HCT116 (cell line): ENCODE data around the gene CDC42SE2. TPM values are rescaled to one million over a fixed set of nuclear protein-coding genes. Genes with fewer than 3 reads are reported as not detected.

Source experiments
- ATAC-seq: fragments of 200-7000 bp; cut with Tn5 transposase; 2 replicates; pipeline ENCODE4 v1.9.1; 2020; ENCODE audit warnings: mild to moderate bottlenecking, moderate library complexity
- BruUV-seq: library from RNA; stranded (reverse); fragments of 400-500 nt; replicated peaks from 2 replicates; lab custom pipeline; 2021; lab: Mats Ljungman, UMichigan
- CTCF ChIA-PET: fragments of 300-600 bp; sonication (Branson Sonifier 250); formaldehyde crosslinking; loops from one replicate; lab custom pipeline; 2021; ENCODE audit warnings: antibody characterized with exemption; lab: Charles Lee
- POLR2A ChIA-PET: fragments of 300-600, 350-600 bp; sonication (Branson Sonifier 250); formaldehyde crosslinking; loops from one replicate; lab custom pipeline; 2021; ENCODE audit warnings: antibody characterized with exemption; lab: Charles Lee
- RAD21 ChIA-PET, 2 experiments: fragments of 300-600 bp; sonication (Branson Sonifier 250); formaldehyde crosslinking; loops; one replicate each; lab custom pipeline; 2023; ENCODE audit warnings: low total read pairs in 2 of 2; ENCODE audit not compliant: uncharacterized antibody in 2 of 2, unreplicated experiment in 2 of 2, low non-redundant PET in 1 of 2; lab: Charles Lee
- DNase-seq: peaks from one replicate; pipeline ENCODE4 v3.0.0-alpha.2; 2010; ENCODE audit warnings: low read depth, low spot score
- H2AFZ ChIP-seq: fragments of 200-600 bp; shearing (Covaris generic), sonication (generic); 2 replicates; pipeline ENCODE4 v1.6.1; 2017; ENCODE audit warnings: low read depth, mixed run types, mixed read lengths, antibody characterized with exemption, low read length; ENCODE audit not compliant: poor library complexity, severe bottlenecking
- H3K27ac ChIP-seq: 2 replicates; pipeline ENCODE4 v1.5.1; 2012; ENCODE audit warnings: low read depth, low read length
- H3K27me3 ChIP-seq: fragments of 200-600 bp; sonication (generic); 2 replicates; pipeline ENCODE4 v1.6.1; 2016; ENCODE audit warnings: mixed run types, low read length, mixed read lengths; ENCODE audit not compliant: insufficient read depth
- H3K36me3 ChIP-seq, 2 experiments: fragments of 200-500 bp in 1 of 2; fragments of 200-600 bp in 1 of 2; sonication (Bioruptor generic) in 1 of 2; sonication (generic) in 1 of 2; 2 replicates each; pipeline versions ENCODE4 v1.5.1 to v1.6.1; 2014 to 2016; ENCODE audit warnings: low read length in 2 of 2, inconsistent platforms in 1 of 2, mixed read lengths in 1 of 2, mixed run types in 1 of 2; ENCODE audit not compliant: insufficient read depth in 2 of 2, control insufficient read depth in 1 of 2
- H3K4me1 ChIP-seq, 2 experiments: fragments of 200-600 bp in 1 of 2; sonication (generic) in 1 of 2; 2 replicates each; pipeline versions ENCODE4 v1.5.1 to v1.6.1; 2012 to 2017; ENCODE audit warnings: low read length in 2 of 2, inconsistent platforms in 1 of 2, mild to moderate bottlenecking in 1 of 2, mixed read lengths in 1 of 2, mixed run types in 1 of 2, moderate library complexity in 1 of 2; ENCODE audit not compliant: insufficient read depth in 2 of 2, control insufficient read depth in 1 of 2
- H3K4me2 ChIP-seq: fragments of 200-600 bp; sonication (generic); 2 replicates; pipeline ENCODE4 v1.6.1; 2017; ENCODE audit warnings: mixed run types, low read length, mixed read lengths
- H3K4me3 ChIP-seq, 2 experiments: fragments of 200-600 bp in 1 of 2; sonication (generic) in 1 of 2; replicated peaks in 1 of 2; 2 replicates each; pipeline ENCODE4 v1.5.1; 2011 to 2016; ENCODE audit warnings: low read length in 2 of 2, control low read depth in 1 of 2, low read depth in 1 of 2, mild to moderate bottlenecking in 1 of 2, mixed read lengths in 1 of 2, mixed run types in 1 of 2
- H3K79me2 ChIP-seq: fragments of 200-600 bp; sonication (generic); 2 replicates; pipeline ENCODE4 v1.6.1; 2017; ENCODE audit warnings: mild to moderate bottlenecking, mixed run types, low read length, moderate library complexity, mixed read lengths; ENCODE audit not compliant: insufficient read depth
- H3K9ac ChIP-seq: fragments of 200-600 bp; sonication (generic); 2 replicates; pipeline ENCODE4 v1.6.1; 2016; ENCODE audit warnings: low read length, mixed read lengths
- H3K9me2 ChIP-seq: fragments of 200-600 bp; sonication (generic), shearing (Covaris generic); 2 replicates; pipeline ENCODE4 v1.6.1; 2017; ENCODE audit warnings: mixed run types, mild to moderate bottlenecking, moderate library complexity; ENCODE audit not compliant: insufficient read depth
- H3K9me3 ChIP-seq, 2 experiments: fragments of 200-500 bp in 1 of 2; fragments of 200-600 bp in 1 of 2; sonication (Bioruptor generic) in 1 of 2; sonication (generic) in 1 of 2; 2 replicates each; pipeline ENCODE4 v1.6.1; 2014 to 2017; ENCODE audit warnings: low read length in 2 of 2, mixed read lengths in 2 of 2, inconsistent platforms in 1 of 2, low read depth in 1 of 2, mild to moderate bottlenecking in 1 of 2, mixed run types in 1 of 2, moderate library complexity in 1 of 2; ENCODE audit not compliant: control insufficient read depth in 1 of 2, insufficient read depth in 1 of 2
- H4K20me1 ChIP-seq: fragments of 200-600 bp; sonication (generic), shearing (Covaris generic); 2 replicates; pipeline ENCODE4 v1.6.1; 2017; ENCODE audit warnings: mixed run types, mild to moderate bottlenecking, moderate library complexity; ENCODE audit not compliant: insufficient read depth
- intact Hi-C: fragments of 100-400 bp; cut with micrococcal nuclease; formaldehyde crosslinking; loops from 2 replicates; pipeline ENCODE4 v1.10.0; 2022
- total RNA-seq: library from RNA; stranded (reverse); gene quantifications from one replicate; pipeline ENCODE4 v1.2.1, GENCODE V29; 2021; ENCODE audit not compliant: unreplicated experiment
- TF ChIP-seq, protein P1 (sequence below): IDR thresholded peaks from 2 replicates; pipeline ENCODE4 v1.6.1; 2012; ENCODE audit warnings: low read depth
- TF ChIP-seq, protein P2 (sequence below), 3 experiments: fragments of 200-600 bp in 1 of 3; sonication (generic) in 1 of 3; IDR thresholded peaks in 2 of 3; conservative IDR thresholded peaks in 1 of 3; 2 replicates each; pipeline ENCODE4 v1.5.1; 2012 to 2017; ENCODE audit warnings: low read depth in 2 of 3, low read length in 2 of 3, antibody characterized with exemption in 1 of 3, borderline replicate concordance in 1 of 3, control low read depth in 1 of 3, mild to moderate bottlenecking in 1 of 3, mixed read lengths in 1 of 3, mixed run types in 1 of 3, moderate library complexity in 1 of 3; ENCODE audit not compliant: insufficient read depth in 1 of 3

Gene CDC42SE2
- total RNA-seq, 1 experiment from 2014 or later: 27.0 TPM

DNA sequence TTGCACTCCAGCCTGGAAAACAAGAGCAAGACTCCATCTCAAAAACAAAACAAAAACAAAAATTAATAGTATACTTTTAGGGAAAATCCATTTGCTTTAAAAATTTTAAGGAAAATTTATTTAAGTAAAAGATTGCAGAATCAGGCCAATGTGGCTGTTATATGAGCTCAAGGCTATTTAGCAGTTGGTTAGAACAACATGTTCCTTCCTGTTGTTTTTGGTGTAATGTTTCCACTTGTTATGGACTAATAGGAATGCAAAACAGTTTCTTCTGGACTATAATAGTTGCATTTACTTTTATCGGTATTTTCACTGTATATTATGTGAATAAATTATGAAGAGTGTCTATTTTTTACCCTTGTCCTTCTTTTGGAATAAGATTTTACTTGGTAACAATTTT is 3.0 kb upstream of the CDC42SE2 start:
- H3K4me1 ChIP-seq: peaks cover 22 to 53% of the 10 kb centered on the region in 2 experiments
- H3K9me3 ChIP-seq: no peaks in the 10 kb centered on the region
- peaks cover 15% of the 10 kb centered on the region for H3K79me2 ChIP-seq
- H3K9me2 ChIP-seq: no peaks in the 10 kb centered on the region
- TF ChIP-seq, protein P1, sequence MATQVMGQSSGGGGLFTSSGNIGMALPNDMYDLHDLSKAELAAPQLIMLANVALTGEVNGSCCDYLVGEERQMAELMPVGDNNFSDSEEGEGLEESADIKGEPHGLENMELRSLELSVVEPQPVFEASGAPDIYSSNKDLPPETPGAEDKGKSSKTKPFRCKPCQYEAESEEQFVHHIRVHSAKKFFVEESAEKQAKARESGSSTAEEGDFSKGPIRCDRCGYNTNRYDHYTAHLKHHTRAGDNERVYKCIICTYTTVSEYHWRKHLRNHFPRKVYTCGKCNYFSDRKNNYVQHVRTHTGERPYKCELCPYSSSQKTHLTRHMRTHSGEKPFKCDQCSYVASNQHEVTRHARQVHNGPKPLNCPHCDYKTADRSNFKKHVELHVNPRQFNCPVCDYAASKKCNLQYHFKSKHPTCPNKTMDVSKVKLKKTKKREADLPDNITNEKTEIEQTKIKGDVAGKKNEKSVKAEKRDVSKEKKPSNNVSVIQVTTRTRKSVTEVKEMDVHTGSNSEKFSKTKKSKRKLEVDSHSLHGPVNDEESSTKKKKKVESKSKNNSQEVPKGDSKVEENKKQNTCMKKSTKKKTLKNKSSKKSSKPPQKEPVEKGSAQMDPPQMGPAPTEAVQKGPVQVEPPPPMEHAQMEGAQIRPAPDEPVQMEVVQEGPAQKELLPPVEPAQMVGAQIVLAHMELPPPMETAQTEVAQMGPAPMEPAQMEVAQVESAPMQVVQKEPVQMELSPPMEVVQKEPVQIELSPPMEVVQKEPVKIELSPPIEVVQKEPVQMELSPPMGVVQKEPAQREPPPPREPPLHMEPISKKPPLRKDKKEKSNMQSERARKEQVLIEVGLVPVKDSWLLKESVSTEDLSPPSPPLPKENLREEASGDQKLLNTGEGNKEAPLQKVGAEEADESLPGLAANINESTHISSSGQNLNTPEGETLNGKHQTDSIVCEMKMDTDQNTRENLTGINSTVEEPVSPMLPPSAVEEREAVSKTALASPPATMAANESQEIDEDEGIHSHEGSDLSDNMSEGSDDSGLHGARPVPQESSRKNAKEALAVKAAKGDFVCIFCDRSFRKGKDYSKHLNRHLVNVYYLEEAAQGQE: no peak
- TF ChIP-seq, protein P2, sequence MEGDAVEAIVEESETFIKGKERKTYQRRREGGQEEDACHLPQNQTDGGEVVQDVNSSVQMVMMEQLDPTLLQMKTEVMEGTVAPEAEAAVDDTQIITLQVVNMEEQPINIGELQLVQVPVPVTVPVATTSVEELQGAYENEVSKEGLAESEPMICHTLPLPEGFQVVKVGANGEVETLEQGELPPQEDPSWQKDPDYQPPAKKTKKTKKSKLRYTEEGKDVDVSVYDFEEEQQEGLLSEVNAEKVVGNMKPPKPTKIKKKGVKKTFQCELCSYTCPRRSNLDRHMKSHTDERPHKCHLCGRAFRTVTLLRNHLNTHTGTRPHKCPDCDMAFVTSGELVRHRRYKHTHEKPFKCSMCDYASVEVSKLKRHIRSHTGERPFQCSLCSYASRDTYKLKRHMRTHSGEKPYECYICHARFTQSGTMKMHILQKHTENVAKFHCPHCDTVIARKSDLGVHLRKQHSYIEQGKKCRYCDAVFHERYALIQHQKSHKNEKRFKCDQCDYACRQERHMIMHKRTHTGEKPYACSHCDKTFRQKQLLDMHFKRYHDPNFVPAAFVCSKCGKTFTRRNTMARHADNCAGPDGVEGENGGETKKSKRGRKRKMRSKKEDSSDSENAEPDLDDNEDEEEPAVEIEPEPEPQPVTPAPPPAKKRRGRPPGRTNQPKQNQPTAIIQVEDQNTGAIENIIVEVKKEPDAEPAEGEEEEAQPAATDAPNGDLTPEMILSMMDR (IDR thresholded peaks at IDR 0.05 in 2 of 3, conservative IDR thresholded peaks at IDR 0.05 in 1 of 3; ENCODE audit: borderline replicate concordance in 1 of 3, insufficient read depth in 1 of 3, low read depth in 2 of 3, low read length in 2 of 3): no peak
- H3K4me3 ChIP-seq: no peak overlapping the region
- H3K27ac ChIP-seq: no peak overlapping the region
- ChIA-PET RAD21 (no interaction called here), CTCF (no interaction called here), POLR2A (no interaction called here)
- no peak overlapping the region for H3K4me2 ChIP-seq
- ATAC-seq: no peak
- DNase-seq: no peak
- peaks cover 2% of the 10 kb centered on the region; the same call in 1 of the 2 replicates for H4K20me1 ChIP-seq
- no TSS peak for BruUV-seq
- no peaks in the 10 kb centered on the region for H3K27me3 ChIP-seq
- no peak overlapping the region for H3K9ac ChIP-seq
- no peaks in the 10 kb centered on the region; a peak in 1 of 4 replicates for H3K36me3 ChIP-seq
- no peak overlapping the region for H2AFZ ChIP-seq
- intact Hi-C loops: no loop called here
